ENCODE data around the gene FN3KRP.
A peak's percentile ranks its signal among the peaks of the same experiment; 100 is the strongest.

FN3KRP gene

GRCh38 chr17:82693168-82693867 lies 23.2 kb upstream of the FN3KRP start:
- Histone ChIP-seq H3K4me1 (ENCODE audit: insufficient read depth, low read length) (peaks cover 9% of the 10 kb centered on the region), H3K4me3 (ENCODE audit: low read length) (no peak overlapping the region), H3K36me3 (ENCODE audit: insufficient read depth, low read length) (no peaks in the 10 kb centered on the region), H3K9me3 (ENCODE audit: low read length) (peaks cover 6% of the 10 kb centered on the region), H3K27me3 (ENCODE audit: insufficient read depth, low read length) (no peaks in the 10 kb centered on the region), H2AFZ (ENCODE audit: low read depth, low read length) (no peak overlapping the region)

DNA sequence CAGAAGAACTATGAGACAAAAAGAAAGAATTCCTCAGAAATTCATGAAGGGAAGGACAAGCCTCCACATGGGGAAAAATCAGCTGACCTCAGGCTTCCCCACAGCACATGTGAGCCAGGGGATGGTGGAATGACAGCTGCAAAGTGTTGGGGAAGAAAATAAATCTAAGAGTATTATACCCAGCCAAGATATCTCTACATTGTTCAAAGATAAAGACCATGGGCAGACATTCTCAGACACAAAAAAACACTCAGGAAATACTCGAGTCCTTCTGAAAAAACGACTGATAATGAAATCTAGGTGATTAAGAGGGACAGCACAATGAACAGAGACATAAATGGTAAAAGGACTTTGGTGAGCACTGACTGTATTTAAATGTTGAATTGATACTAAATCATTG lies 21.9 kb upstream of the FN3KRP start:
- Histone ChIP-seq H2AFZ (ENCODE audit: low read depth, low read length) (no peak overlapping the region), H3K4me1 (ENCODE audit: insufficient read depth, low read length) (peaks cover 12% of the 10 kb centered on the region), H3K36me3 (ENCODE audit: insufficient read depth, low read length) (no peaks in the 10 kb centered on the region), H3K9me3 (ENCODE audit: low read length) (peaks cover 6% of the 10 kb centered on the region), H3K27me3 (ENCODE audit: insufficient read depth, low read length) (no peaks in the 10 kb centered on the region), H3K4me3 (ENCODE audit: low read length) (no peak overlapping the region)

DNA sequence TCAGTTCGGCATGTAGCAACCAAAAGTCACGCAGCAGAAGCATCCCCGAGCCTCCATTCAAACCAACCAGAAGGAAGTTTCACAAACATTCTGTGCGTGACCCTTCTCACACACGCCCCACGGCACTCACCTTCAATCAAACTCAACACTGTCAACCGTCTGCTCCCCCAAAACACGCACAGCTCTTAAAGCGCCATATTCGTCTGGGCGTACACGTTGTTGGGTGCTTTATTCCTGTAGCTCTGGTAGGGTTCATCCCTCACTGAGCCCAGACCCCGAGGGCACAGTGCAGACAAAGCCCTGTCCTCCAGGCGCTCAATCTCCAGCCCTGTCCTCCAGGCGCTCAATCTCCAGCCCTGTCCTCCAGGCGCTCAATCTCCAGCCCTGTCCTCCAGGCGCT lies 20.2 kb upstream of the FN3KRP start:
- H3K27me3 ChIP-seq (ENCODE audit: insufficient read depth, low read length) = no peaks in the 10 kb centered on the region
- peaks cover 9% of the 10 kb centered on the region for H3K4me1 ChIP-seq (ENCODE audit: insufficient read depth, low read length)
- H3K4me3 ChIP-seq (ENCODE audit: low read length) = no peak overlapping the region

DNA sequence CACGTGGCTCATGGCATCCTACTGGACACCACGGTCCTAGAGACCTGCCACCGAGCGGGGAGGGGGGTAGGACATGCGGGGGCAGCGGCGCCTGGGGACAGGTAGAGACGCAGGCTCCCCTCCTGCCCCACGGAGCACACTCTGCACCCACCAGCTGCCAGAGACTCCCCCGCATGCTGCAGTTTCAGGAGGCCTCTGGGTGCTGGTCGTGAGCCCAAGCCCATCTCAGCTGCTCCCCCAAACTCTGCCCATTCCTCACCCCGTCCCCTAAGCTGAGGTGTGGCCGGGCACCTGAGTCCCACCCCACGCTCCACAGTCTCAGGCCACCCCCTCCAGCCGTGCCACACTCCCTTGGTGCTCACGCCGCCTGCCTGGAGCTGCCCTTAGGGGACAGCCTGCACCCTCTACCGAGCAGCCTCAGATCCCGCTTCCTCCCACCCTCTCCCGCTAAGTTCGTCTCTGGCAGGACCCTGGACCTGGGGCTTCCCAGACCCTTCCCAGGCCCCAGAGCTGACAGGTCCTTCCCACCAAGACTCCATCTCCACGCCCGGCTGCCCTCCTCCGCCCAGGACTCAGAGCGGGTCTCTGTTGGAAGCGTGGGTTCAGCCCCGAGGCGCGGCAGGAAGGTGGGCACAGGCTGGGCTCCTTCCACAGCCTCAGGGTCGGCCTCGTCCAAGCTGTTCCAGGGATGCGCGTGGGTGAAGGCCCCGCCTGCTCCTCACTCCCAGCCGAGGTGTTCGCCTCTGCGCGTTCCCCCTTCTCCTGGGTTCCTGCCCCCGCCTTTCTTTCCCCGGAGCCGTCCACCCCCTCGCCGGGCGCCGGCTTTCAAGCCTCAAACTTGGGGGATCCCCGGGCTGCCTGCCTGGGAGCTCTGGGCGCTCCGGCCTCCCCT lies 19.3 kb upstream of the FN3KRP start:
- Histone ChIP-seq H3K9me3 (ENCODE audit: low read length) (peaks cover 6% of the 10 kb centered on the region), H2AFZ (ENCODE audit: low read depth, low read length) (peak overlapping the region; percentile 44), H3K4me1 (ENCODE audit: insufficient read depth, low read length) (peaks cover 9% of the 10 kb centered on the region), H3K4me3 (ENCODE audit: low read length) (peak overlapping the region; percentile 75), H3K27me3 (ENCODE audit: insufficient read depth, low read length) (no peaks in the 10 kb centered on the region), H3K36me3 (ENCODE audit: insufficient read depth, low read length) (no peaks in the 10 kb centered on the region)

More for the DNA sequence above, 20.2 kb upstream of the FN3KRP start:
- H3K36me3 ChIP-seq (ENCODE audit: insufficient read depth, low read length) = no peaks in the 10 kb centered on the region
- H2AFZ ChIP-seq (ENCODE audit: low read depth, low read length) = no peak overlapping the region
- H3K9me3 ChIP-seq (ENCODE audit: low read length) = peaks cover 6% of the 10 kb centered on the region

DNA sequence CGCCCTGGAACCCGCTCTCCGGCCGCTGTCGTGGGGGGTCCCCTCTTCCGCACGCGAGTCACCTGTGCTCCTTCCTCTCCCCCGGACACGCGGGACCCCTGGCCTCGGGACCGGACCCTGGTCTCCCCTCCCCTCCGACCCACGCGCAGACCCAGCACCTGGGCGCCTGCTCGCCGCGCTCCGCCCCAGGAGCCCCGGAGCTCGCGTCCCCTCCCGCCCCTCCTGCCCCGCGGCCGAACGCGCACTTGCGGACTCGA lies 18.8 kb upstream of the FN3KRP start:
- Histone ChIP-seq H3K27me3 (ENCODE audit: insufficient read depth, low read length) (no peaks in the 10 kb centered on the region), H3K36me3 (ENCODE audit: insufficient read depth, low read length) (no peaks in the 10 kb centered on the region), H3K4me3 (ENCODE audit: low read length) (peak overlapping the region; percentile 75), H2AFZ (ENCODE audit: low read depth, low read length) (peak overlapping the region; percentile 44), H3K9me3 (ENCODE audit: low read length) (peaks cover 6% of the 10 kb centered on the region), H3K4me1 (ENCODE audit: insufficient read depth, low read length) (peaks cover 9% of the 10 kb centered on the region)

DNA sequence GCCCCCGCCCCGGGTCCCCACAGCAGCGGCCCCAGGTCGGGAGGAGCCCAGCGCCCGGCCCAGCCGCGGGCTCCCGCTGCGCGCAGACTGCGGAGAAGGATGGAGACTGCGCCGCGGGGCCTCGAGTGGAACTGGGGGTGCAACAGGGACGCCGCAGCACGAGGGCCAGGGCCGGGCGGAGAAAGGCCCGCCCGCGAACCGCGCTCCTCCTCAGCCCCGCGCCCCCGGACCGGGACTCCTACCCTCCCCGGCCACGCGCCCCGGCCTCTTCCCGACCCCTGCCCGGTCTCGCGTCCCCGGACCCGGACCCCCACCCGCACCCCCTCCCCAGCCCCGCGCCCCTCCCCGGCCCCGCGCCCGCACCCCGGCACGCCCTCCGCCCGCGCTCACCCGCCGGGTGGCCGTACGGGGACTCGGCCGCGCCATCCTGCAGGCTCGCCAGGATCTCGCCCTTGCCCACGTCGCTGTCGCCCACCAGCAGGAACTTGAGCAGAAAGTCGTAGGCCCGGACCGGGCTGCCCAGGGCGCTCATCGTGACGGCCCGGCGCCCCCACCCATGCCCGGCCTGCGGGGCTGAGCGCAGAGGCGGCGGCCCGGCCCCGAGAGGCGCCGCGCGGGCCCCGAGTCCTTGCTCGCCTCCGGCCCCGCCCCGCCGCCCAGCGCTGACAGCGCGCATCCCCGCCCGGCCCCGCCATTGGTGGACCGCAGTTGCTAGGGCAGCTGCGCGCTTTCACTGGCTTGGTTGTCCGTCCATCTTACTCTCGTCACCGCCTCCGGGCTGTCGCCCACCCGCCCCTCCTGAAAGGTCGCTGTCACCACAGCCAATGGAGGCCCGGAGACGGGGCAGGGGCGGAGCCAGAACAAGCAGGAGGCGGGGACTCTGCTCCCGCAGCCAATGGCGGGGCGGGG lies 18.2 kb upstream of the FN3KRP start, which contains the start of gene RAB40B:
Gene RAB40B, minus strand, starts transcription at position 634 of the 909 bp plus-strand sequence. Its CDS starts 102 bp downstream, at position 532.
- H3K27me3 ChIP-seq (ENCODE audit: insufficient read depth, low read length) = no peaks in the 10 kb centered on the region

GRCh38 chr17:82698974-82699442 lies 17.5 kb upstream of the FN3KRP start:
- H2AFZ ChIP-seq (ENCODE audit: low read depth, low read length) = no peak overlapping the region
- H3K4me3 ChIP-seq (ENCODE audit: low read length) = peak overlapping the region; percentile 70
- peaks cover 9% of the 10 kb centered on the region for H3K4me1 ChIP-seq (ENCODE audit: insufficient read depth, low read length)
- no peaks in the 10 kb centered on the region for H3K36me3 ChIP-seq (ENCODE audit: insufficient read depth, low read length)
- H3K9me3 ChIP-seq (ENCODE audit: low read length) = peaks cover 6% of the 10 kb centered on the region
- no peaks in the 10 kb centered on the region for H3K27me3 ChIP-seq (ENCODE audit: insufficient read depth, low read length)

More for the DNA sequence above, 18.2 kb upstream of the FN3KRP start, which contains the start of gene RAB40B:
- Histone ChIP-seq H3K4me1 (ENCODE audit: insufficient read depth, low read length) (peaks cover 9% of the 10 kb centered on the region), H3K9me3 (ENCODE audit: low read length) (peaks cover 6% of the 10 kb centered on the region), H3K4me3 (ENCODE audit: low read length) (peak within 1 kb of the TSS; percentile 75), H3K36me3 (ENCODE audit: insufficient read depth, low read length) (no peaks in the 10 kb centered on the region), H2AFZ (ENCODE audit: low read depth, low read length) (peak within 1 kb of the TSS; percentile 44)

- Histone ChIP-seq H3K9me3 (ENCODE audit: low read length) (peaks cover 5% of the 10 kb centered on the region), H3K36me3 (ENCODE audit: insufficient read depth, low read length) (no peaks in the 10 kb centered on the region), H3K4me3 (ENCODE audit: low read length) (peak overlapping the region; percentile 70), H3K27me3 (ENCODE audit: insufficient read depth, low read length) (no peaks in the 10 kb centered on the region), H3K4me1 (ENCODE audit: insufficient read depth, low read length) (peaks cover 9% of the 10 kb centered on the region), H2AFZ (ENCODE audit: low read depth, low read length) (no peak overlapping the region)
Measured at GRCh38 chr17:82699551-82699950, 17.0 kb upstream of the FN3KRP start.

DNA sequence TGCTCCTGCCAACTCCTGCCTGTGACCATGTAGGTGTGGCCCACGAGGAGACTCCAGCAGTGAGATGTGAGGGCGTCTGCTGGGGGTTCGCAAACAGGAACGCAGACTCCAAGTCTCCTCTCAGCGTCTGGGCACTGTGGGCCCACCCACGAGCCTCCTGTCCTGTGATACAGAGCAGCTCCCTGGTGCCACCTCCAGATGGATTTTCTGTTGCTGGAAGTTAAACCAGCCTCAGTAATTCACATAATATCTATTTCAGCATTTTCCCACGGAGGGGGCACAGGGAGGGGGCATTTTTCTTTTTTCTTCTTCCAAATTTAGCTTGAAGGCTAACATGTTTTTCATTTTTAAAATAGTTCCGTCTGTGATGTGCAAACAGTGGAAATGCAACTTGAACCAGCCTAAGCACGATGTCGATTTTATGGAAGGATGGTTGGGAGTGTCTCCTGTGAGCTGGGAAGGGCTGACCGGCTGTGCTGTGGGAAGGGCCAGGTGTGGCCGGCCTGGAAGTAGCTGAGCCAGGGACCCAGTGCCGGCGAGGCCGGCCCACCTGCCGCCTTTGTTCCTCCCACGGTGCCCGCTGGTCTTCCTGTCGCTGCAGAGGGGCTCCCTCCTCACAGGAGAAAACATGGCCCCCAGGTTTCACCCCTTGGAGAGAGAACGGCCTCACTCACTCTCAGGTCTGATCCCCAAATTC lies 14.1 kb upstream of the FN3KRP start:
- H3K27me3 ChIP-seq (ENCODE audit: insufficient read depth, low read length) = no peaks in the 10 kb centered on the region
- no peak overlapping the region for H3K4me3 ChIP-seq (ENCODE audit: low read length)
- H3K36me3 ChIP-seq (ENCODE audit: insufficient read depth, low read length) = no peaks in the 10 kb centered on the region
- H3K4me1 ChIP-seq (ENCODE audit: insufficient read depth, low read length) = peaks cover 6% of the 10 kb centered on the region
- no peak overlapping the region for H2AFZ ChIP-seq (ENCODE audit: low read depth, low read length)
- no peaks in the 10 kb centered on the region for H3K9me3 ChIP-seq (ENCODE audit: low read length)

- Histone ChIP-seq H3K36me3 (ENCODE audit: insufficient read depth, low read length) (no peaks in the 10 kb centered on the region), H2AFZ (ENCODE audit: low read depth, low read length) (no peak overlapping the region), H3K4me1 (ENCODE audit: insufficient read depth, low read length) (peaks cover 6% of the 10 kb centered on the region)
Measured at GRCh38 chr17:82703036-82703745, 13.3 kb upstream of the FN3KRP start.

GRCh38 chr17:82703935-82704865 lies 12.3 kb upstream of the FN3KRP start:
- Histone ChIP-seq H3K27me3 (ENCODE audit: insufficient read depth, low read length) (no peaks in the 10 kb centered on the region), H3K4me1 (ENCODE audit: insufficient read depth, low read length) (peaks cover 5% of the 10 kb centered on the region), H2AFZ (ENCODE audit: low read depth, low read length) (no peak overlapping the region), H3K4me3 (ENCODE audit: low read length) (no peak overlapping the region), H3K36me3 (ENCODE audit: insufficient read depth, low read length) (no peaks in the 10 kb centered on the region), H3K9me3 (ENCODE audit: low read length) (no peaks in the 10 kb centered on the region)

More at GRCh38 chr17:82703036-82703745, 13.3 kb upstream of the FN3KRP start:
- Histone ChIP-seq H3K27me3 (ENCODE audit: insufficient read depth, low read length) (no peaks in the 10 kb centered on the region), H3K9me3 (ENCODE audit: low read length) (no peaks in the 10 kb centered on the region), H3K4me3 (ENCODE audit: low read length) (no peak overlapping the region)
